ENCODE data around the gene GPR17. TPM values are rescaled to one million over a fixed set of nuclear protein-coding genes. Genes with fewer than 3 reads are reported as not detected.

Gene GPR17
- total RNA-seq, 1 donor from 2014 or later: 6.1 TPM

- no peak for DNase-seq
Measured at GRCh38 chr2:127671557-127672302, 25.8 kb downstream of the GPR17 start.

- DNase-seq: no peak
Measured at GRCh38 chr2:127672341-127673224, 26.6 kb downstream of the GPR17 start.

- DNase-seq: no peak
Measured at GRCh38 chr2:127673291-127674069, 27.5 kb downstream of the GPR17 start.

GRCh38 chr2:127674241-127675209 is 28.6 kb downstream of the GPR17 start:
- DNase-seq: no peak

GRCh38 chr2:127675331-127676261 is 29.6 kb downstream of the GPR17 start, which contains the start of gene LIMS2:
LIMS2 (minus strand) TSS chr2:127675530; CDS start chr2:127675024, 506 bp downstream.
- no peak for DNase-seq

GRCh38 chr2:127676906-127677305 is 31.0 kb downstream of the GPR17 start:
- DNase-seq: no peak

GRCh38 chr2:127678531-127678930 is 32.6 kb downstream of the GPR17 start:
- no peak for DNase-seq

GRCh38 chr2:127678991-127679390 is 33.0 kb downstream of the GPR17 start:
- DNase-seq: no peak

- DNase-seq: no peak
Measured at GRCh38 chr2:127679680-127680361, 33.9 kb downstream of the GPR17 start.

- DNase-seq: no peak
Measured at GRCh38 chr2:127680706-127681287, 34.8 kb downstream of the GPR17 start.

GRCh38 chr2:127681288-127681804 is 35.4 kb downstream of the GPR17 start:
- no peak for DNase-seq

GRCh38 chr2:127681976-127682857 is 36.3 kb downstream of the GPR17 start:
- DNase-seq: no peak

GRCh38 chr2:127683056-127683455 is 37.1 kb downstream of the GPR17 start:
- DNase-seq: no peak

GRCh38 chr2:127683757-127684156 is 37.8 kb downstream of the GPR17 start:
- no peak for DNase-seq

- DNase-seq: no peak
Measured at GRCh38 chr2:127685410-127686080, 39.6 kb downstream of the GPR17 start.

GRCh38 chr2:127688405-127688804 is 42.5 kb downstream of the GPR17 start:
- DNase-seq: no peak

- DNase-seq: no peak
Measured at GRCh38 chr2:127690696-127691095, 44.7 kb downstream of the GPR17 start.
